Measurements from ENCODE around the gene C10orf71. TPM values are rescaled to one million over a fixed set of nuclear protein-coding genes. Genes with fewer than 3 reads are reported as not detected.

The C10orf71 gene
- total RNA-seq, 1 experiment from 2014 or later: not detected

- Histone ChIP-seq H3K4me1 (ENCODE audit: control insufficient read depth, insufficient read depth, low read length) (no peaks in the 10 kb centered on the region), H3K4me3 (ENCODE audit: low read depth in 2 of 2, low read length in 2 of 2) (no peak overlapping the region), H3K9me3 (ENCODE audit: control insufficient read depth, insufficient read depth, low read depth, low read length) (no peaks in the 10 kb centered on the region), H3K27me3 (ENCODE audit: control insufficient read depth, insufficient read depth, low read length) (peaks cover 2% of the 10 kb centered on the region; the same call in 1 of the 2 replicates), H3K36me3 (ENCODE audit: control insufficient read depth, insufficient read depth, low read length) (no peaks in the 10 kb centered on the region), H3K27ac (ENCODE audit: low read length) (no peak overlapping the region)
- no peak for DNase-seq (ENCODE audit: low read depth, low spot score)
- ChIA-PET POLR2A (no interaction called here), CTCF (no interaction called here)
- in situ Hi-C loops (cut with HindIII; ENCODE audit: low pct_unique_long_range_greater_than_20kb, low sequenced_read_pairs): no loop called here
- intact Hi-C loops (cut with micrococcal nuclease; ENCODE audit: unreplicated experiment): no loop called here
- BruUV-seq (replicated peaks): no TSS peak
- TF ChIP-seq SIN3A (IDR thresholded peaks at IDR 0.05; ENCODE audit: borderline replicate concordance, insufficient read depth, low read depth, low read length) (no peak), POLR2AphosphoS5 (IDR thresholded peaks at IDR 0.05; ENCODE audit: low read depth, low read length) (no peak), TCF7L2 (IDR thresholded peaks at IDR 0.05; ENCODE audit: low read depth, low read length) (no peak), REST (IDR thresholded peaks at IDR 0.05; ENCODE audit: insufficient read depth in 1 of 2, low read depth in 2 of 2, low read length in 1 of 2) (no peak), CTCF (IDR thresholded peaks at IDR 0.05) (no peak)
- ATAC-seq: no peak
Observed at GRCh38 chr10:49285232-49285631, 13.7 kb upstream of the C10orf71 start.

- DNase-seq (ENCODE audit: low read depth, low spot score) (no peak), ATAC-seq (no peak)
- H3K27ac ChIP-seq (ENCODE audit: low read length): no peak overlapping the region
- H3K9me3 ChIP-seq (ENCODE audit: control insufficient read depth, insufficient read depth, low read depth, low read length): no peaks in the 10 kb centered on the region
- ChIA-PET CTCF (no interaction called here), POLR2A (no interaction called here)
- in situ Hi-C loops (cut with HindIII; ENCODE audit: low pct_unique_long_range_greater_than_20kb, low sequenced_read_pairs) (no loop called here), intact Hi-C loops (cut with micrococcal nuclease; ENCODE audit: unreplicated experiment) (no loop called here)
- TF ChIP-seq POLR2AphosphoS5 (IDR thresholded peaks at IDR 0.05; ENCODE audit: low read depth, low read length): no peak
- TF ChIP-seq REST (IDR thresholded peaks at IDR 0.05; ENCODE audit: insufficient read depth in 1 of 2, low read depth in 2 of 2, low read length in 1 of 2): no peak
- no peak for TF ChIP-seq CTCF (IDR thresholded peaks at IDR 0.05)
- TF ChIP-seq SIN3A (IDR thresholded peaks at IDR 0.05; ENCODE audit: borderline replicate concordance, insufficient read depth, low read depth, low read length): no peak
- TF ChIP-seq TCF7L2 (IDR thresholded peaks at IDR 0.05; ENCODE audit: low read depth, low read length): no peak
- H3K4me3 ChIP-seq (ENCODE audit: low read depth in 2 of 2, low read length in 2 of 2): no peak overlapping the region
- H3K36me3 ChIP-seq (ENCODE audit: control insufficient read depth, insufficient read depth, low read length): no peaks in the 10 kb centered on the region
- H3K27me3 ChIP-seq (ENCODE audit: control insufficient read depth, insufficient read depth, low read length): peaks cover 8% of the 10 kb centered on the region; the same call in 1 of the 2 replicates
- no TSS peak for BruUV-seq (replicated peaks)
- H3K4me1 ChIP-seq (ENCODE audit: control insufficient read depth, insufficient read depth, low read length): no peaks in the 10 kb centered on the region
Observed at GRCh38 chr10:49286686-49287085, 12.3 kb upstream of the C10orf71 start.
